ENCODE data around the gene VMO1.

DNA sequence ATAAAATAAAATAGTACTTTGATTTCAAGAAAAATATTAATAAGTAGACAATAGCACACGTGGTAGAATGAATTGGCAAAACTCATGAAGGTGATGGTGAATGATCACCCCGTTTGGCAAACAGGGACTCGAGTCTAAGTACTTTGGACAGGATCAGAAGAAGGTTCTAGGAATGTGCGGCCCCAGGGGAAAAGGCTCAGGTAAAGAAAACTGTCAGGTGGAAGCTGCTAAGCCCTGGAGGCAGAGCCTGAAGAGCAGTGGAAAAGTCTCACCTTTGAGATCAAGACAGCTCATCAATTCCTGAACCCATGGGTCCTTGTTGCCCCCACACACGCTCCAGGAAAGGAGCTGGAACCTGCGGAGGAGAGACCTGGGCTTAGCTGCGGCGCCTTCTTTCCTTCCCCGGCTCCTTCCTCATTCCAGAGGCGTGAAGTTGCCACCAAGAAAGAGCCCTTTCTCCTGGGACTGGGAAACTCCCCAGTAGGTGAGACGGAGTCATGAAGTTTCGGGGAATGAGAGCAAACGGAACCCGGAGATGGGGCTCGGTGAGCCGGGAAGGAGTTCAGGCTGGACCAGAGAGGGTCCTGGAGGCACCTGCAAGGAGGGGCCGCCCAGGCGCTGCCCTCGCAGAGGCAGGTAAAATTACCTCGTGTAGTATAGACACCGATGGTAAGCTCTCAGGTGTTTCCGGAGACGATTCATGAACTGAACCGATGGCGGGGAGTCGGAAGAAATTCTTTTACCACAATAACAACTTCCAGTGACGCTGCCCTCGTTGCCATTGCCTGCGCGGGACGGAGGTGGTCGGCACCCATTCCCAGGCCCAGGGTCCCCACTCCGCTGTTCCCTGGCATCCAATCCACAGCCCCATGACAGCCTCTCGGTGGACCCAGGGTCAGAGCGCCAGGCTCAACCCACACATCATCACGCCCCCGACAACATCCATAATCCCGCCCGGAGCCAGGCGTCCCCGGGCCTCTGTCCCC, 47.7 kb downstream of the VMO1 start:
- TF ChIP-seq, protein P1, sequence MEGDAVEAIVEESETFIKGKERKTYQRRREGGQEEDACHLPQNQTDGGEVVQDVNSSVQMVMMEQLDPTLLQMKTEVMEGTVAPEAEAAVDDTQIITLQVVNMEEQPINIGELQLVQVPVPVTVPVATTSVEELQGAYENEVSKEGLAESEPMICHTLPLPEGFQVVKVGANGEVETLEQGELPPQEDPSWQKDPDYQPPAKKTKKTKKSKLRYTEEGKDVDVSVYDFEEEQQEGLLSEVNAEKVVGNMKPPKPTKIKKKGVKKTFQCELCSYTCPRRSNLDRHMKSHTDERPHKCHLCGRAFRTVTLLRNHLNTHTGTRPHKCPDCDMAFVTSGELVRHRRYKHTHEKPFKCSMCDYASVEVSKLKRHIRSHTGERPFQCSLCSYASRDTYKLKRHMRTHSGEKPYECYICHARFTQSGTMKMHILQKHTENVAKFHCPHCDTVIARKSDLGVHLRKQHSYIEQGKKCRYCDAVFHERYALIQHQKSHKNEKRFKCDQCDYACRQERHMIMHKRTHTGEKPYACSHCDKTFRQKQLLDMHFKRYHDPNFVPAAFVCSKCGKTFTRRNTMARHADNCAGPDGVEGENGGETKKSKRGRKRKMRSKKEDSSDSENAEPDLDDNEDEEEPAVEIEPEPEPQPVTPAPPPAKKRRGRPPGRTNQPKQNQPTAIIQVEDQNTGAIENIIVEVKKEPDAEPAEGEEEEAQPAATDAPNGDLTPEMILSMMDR (IDR thresholded peaks at IDR 0.05), result no peak
- no peak for TF ChIP-seq POLR2A (IDR thresholded peaks at IDR 0.05)
